HUDEP-2 (cell line): Measurements from ENCODE around the gene SNX12.
"Not testable (repeated sequence)": the region's sequence is repeated elsewhere in the genome, so short reads cannot be mapped to it uniquely, and the experiment has no call there.

Experiments
- DNase-seq, 76 experiments: peaks; one replicate each; lab custom pipeline; 2025; ENCODE audit not compliant: unreplicated experiment in 76 of 76; lab: John Stamatoyannopoulos, UW

Gene SNX12

GRCh38 chrX:71095033-71095432, 26.9 kb upstream of the SNX12 start:
- DNase-seq: peak in 12 of 76 experiments; percentile 0 to 28 (median 4)

DNA sequence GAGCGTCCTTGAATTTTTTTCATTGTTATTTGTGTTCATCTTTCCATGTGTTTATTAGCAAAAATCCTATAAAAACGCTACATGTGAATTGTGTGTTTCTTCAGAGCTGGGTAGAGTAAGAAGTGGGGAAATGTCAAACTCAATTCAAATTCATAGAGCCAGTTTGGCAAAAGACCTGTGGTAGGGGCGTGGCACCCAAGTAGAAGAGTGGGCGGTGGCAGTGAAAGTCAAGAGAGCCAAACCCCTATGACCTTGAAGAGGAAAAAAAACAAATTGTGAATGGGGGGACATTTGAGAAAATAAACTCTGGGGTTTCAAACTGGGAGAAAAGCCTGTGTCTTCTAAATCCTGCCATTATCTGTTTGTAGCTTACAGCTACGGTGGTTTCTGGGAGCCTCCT, 23.1 kb upstream of the SNX12 start:
- peak in 20 of 76 experiments; percentile 1 to 30 (median 6) for DNase-seq

- no peak for DNase-seq
Observed at GRCh38 chrX:71085900-71086299, 17.8 kb upstream of the SNX12 start.

GRCh38 chrX:71082822-71083221, 14.7 kb upstream of the SNX12 start:
- DNase-seq: no peak

GRCh38 chrX:71082124-71082647, 14.1 kb upstream of the SNX12 start:
- no peak for DNase-seq

DNA sequence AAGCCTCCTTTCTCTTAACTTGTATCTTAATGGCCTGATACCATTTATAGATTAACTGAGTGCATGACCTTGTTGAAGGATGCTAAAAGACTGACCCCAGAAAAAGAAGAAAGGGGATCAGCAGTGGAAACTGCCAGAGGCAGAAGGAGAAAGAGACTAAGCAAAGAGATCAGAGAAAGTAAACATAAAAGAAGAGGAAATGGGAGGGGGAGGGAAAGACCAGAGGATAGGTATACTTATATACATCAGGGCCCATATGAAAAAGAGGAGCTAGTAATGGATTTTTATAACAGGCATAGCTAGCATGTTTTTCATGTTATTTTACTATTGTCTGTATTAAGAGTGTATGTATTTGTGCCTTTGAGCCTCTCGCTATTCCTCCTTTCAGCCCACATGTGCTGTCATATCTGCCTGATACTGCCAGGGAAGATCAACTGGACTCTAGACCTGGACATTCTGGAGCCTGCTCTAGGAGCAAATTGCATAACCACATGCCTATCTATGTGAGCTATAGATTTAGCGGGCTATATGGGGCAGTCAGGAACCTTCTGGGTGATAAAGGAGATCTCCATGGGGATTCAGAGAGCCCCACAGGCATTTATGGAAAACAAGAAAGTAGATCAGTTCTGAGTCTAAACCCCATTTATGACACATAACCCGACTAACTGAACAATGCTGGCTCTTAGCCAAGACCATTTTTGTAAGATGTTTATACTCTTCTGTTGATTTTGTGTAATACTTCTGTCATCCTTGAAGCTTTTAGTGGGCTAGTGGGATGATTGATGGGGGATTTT, 13.4 kb upstream of the SNX12 start:
- DNase-seq: no peak

- no peak for DNase-seq
Observed at GRCh38 chrX:71070531-71070930, 2.4 kb upstream of the SNX12 start.

DNA sequence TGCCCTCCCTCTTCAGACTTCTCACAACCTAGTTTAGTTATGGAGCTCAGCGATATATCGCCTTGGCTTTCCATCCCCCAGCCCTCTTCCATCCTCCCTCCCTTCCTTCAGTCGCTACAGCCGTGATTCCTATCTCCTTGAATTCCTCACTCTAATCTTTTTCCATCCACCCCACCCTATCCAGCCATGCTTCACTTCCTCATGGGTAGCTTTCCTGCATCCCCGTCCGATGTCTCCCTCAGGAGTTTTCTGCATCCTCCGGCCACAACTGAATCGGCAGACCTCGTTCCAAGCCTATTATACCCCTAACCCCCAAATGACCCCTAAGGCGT, 456 bp downstream of the SNX12 start:
- DNase-seq: no peak

- DNase-seq: no peak
Observed at GRCh38 chrX:71067089-71067488, 1.0 kb downstream of the SNX12 start.

- DNase-seq: no peak
Observed at GRCh38 chrX:71060127-71060526, 8.0 kb downstream of the SNX12 start.

GRCh38 chrX:71057848-71058530, 10.1 kb downstream of the SNX12 start:
- DNase-seq: no peak

GRCh38 chrX:71056867-71057266, 11.3 kb downstream of the SNX12 start:
- peak in 1 of 76 experiments; percentile 0 for DNase-seq

GRCh38 chrX:71053217-71053621, 14.9 kb downstream of the SNX12 start:
- DNase-seq: peak in 40 of 76 experiments; percentile 0 to 78 (median 42)

DNA sequence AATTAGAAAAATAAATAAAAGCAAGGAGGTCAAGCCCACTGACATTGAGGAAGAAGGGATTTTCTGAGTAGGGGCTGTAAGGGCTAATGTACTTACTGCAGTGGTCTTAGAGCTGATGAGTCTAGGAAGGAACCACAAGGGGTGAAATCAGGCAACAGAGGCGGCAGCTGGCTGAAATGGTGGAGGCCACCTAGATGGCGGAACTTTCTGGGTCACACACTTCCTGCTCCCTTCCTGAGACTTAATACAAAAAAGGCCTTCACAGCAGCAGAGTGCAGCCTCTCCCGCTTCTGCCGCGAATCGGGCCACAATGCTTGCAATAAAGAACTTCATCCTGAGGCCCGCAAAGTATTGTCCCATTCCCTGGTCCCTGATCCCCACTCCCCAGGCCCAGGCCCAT, 15.4 kb downstream of the SNX12 start:
- peak in 4 of 76 experiments; percentile 1 to 27 (median 4) for DNase-seq

DNA sequence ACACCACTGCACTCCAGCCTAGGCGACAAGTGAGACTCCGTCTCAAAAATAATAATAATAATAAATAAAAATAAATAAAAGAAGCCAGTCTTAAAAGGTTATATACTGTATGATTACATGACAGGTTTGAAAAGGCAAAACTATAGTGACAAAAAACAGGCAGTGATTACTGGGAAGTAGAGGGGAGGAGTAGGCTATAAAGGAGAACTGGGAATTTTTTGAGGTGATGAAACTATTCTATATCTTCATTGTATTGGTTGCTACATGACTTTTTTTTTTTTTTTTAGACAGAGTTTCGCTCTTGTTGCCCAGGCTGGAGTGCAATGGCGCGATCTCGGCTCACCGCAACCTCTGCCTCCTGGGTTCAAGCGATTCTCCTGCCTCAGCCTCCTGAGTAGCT, 20.2 kb downstream of the SNX12 start:
- not testable (repeated sequence) for DNase-seq

GRCh38 chrX:71017396-71017939, 50.7 kb downstream of the SNX12 start:
- no peak for DNase-seq
